Right lobe of liver (tissue), 6 donors: ENCODE measurements around the gene ACSF2. TPM values are rescaled to one million over a fixed set of nuclear protein-coding genes. Genes with fewer than 3 reads are reported as not detected.

Experiments used
- ATAC-seq, 4 donors: fragments of 200-7000 bp; cut with Tn5 transposase; one replicate each; pipeline ENCODE4 v1.9.1; 2020; ENCODE audit warnings: mild to moderate bottlenecking in 4 of 4, moderate library complexity in 4 of 4
- DNase-seq, 3 donors: peaks; one replicate each; pipeline ENCODE4 v3.0.0-alpha.2; 2020
- H3K27ac ChIP-seq, 3 donors: fragments of 200-600 bp; one replicate each; pipeline ENCODE4 v1.8.0; 2022
- H3K27me3 ChIP-seq, 2 donors: fragments of 200-600 bp; one replicate each; pipeline ENCODE4 v1.8.0; 2022
- H3K36me3 ChIP-seq, 4 donors: fragments of 200-600 bp; sonication (generic) in 1 of 4; one replicate each; pipeline versions ENCODE4 v1.5.1 to v1.8.0; 2017 to 2022; ENCODE audit warnings: control low read depth in 1 of 4
- H3K4me1 ChIP-seq, 4 donors: fragments of 200-600 bp; sonication (generic) in 1 of 4; one replicate each; pipeline versions ENCODE4 v1.5.1 to v1.8.0; 2017 to 2022; ENCODE audit warnings: control low read depth in 1 of 4
- H3K4me3 ChIP-seq, 3 donors: fragments of 200-600 bp; one replicate each; pipeline ENCODE4 v1.8.0; 2022
- H3K9me3 ChIP-seq, 4 donors: fragments of 200-600 bp; sonication (generic) in 1 of 4; one replicate each; pipeline versions ENCODE4 v1.5.1 to v1.8.0; 2017 to 2022; ENCODE audit warnings: control low read depth in 1 of 4
- CTCF ChIP-seq, 4 donors: fragments of 200-600 bp in 3 of 4; fragments of 450-650 bp in 1 of 4; IDR thresholded peaks; one replicate each; pipeline versions ENCODE4 v1.5.1 to v1.8.0; 2016 to 2022; ENCODE audit warnings: antibody characterized with exemption in 4 of 4, mild to moderate bottlenecking in 2 of 4
- POLR2A ChIP-seq: fragments of 450-650 bp; IDR thresholded peaks from one replicate; pipeline ENCODE4 v1.6.1; 2017; ENCODE audit warnings: antibody characterized with exemption, mild to moderate bottlenecking
- WGBS: methylation state at CpG from one replicate; pipeline ENCODE4 v1.1.6; 2018; ENCODE audit warnings: low coverage, low lambda C conversion rate; ENCODE audit not compliant: insufficient coverage; ENCODE audit errors: missing lambda C conversion rate; 5-methylcytosine and 5-hydroxymethylcytosine counted together
- intact Hi-C, 2 donors: fragments of 100-400 bp; cut with DNase I; formaldehyde crosslinking; loops; one replicate each; pipeline versions ENCODE4 v1.11.2 to v1.14.1; 2022
- total RNA-seq, 6 experiments: library from RNA; depleted of rRNA in 2 of 6; stranded (reverse); fragments of >200 nt in 2 of 6; fragmentation: NEBNext Ultra II Directional in 3 of 6; extraction: Animal tissue kit (Norgen Biotek cat#: 25700) in 3 of 6; gene quantifications; one replicate each; pipeline versions ENCODE4 v1.1.0 to v1.2.4, GENCODE V29; 2016 to 2023
- donor health status: DM: no; HTN: yes; CAD: no.
- donor health status: DM: no; HTN: no; CAD: no.
- donor health status: DM: no; HTN: no; CAD: no.
- donor health status: DM: no; HTN: yes; CAD: no.
- donor health status: DM: no; HTN: yes; CAD: no.

ACSF2 gene
- total RNA-seq, 6 experiments from 2014 or later: 25.1 to 60.9 (median 36.9) TPM

- Histone ChIP-seq H3K4me3 (no peak overlapping the region), H3K27ac (no peak overlapping the region), H3K36me3 (no peaks in the 10 kb centered on the region), H3K27me3 (no peaks in the 10 kb centered on the region), H3K4me1 (peaks cover 0 to 21% (median 6%) of the 10 kb centered on the region in 4 donors), H3K9me3 (no peaks in the 10 kb centered on the region)
- ATAC-seq: peak in 2 of 4 donors; percentile 25 to 33
- intact Hi-C loops: no loop called here
- WGBS: 21% methylated on average over 2 of the region's 2 CpGs
- no peak for DNase-seq
- TF ChIP-seq POLR2A (no peak), CTCF (IDR thresholded peaks at IDR 0.05) (no peak)
These were observed 22.6 kb downstream of the ACSF2 start for GRCh38 chr17:50448643-50449042.

- Histone ChIP-seq H3K4me1 (peaks cover 0 to 18% (median 3%) of the 10 kb centered on the region in 4 donors), H3K4me3 (no peak overlapping the region)
- no peak for DNase-seq
These were observed 26.1 kb downstream of the ACSF2 start for GRCh38 chr17:50451943-50452629.

GRCh38 chr17:50452630-50453300, 26.7 kb downstream of the ACSF2 start:
- H3K36me3 ChIP-seq: no peaks in the 10 kb centered on the region
- H3K27ac ChIP-seq: no peak overlapping the region
- peaks cover 0 to 18% (median 3%) of the 10 kb centered on the region in 4 donors for H3K4me1 ChIP-seq
- no peaks in the 10 kb centered on the region for H3K27me3 ChIP-seq
- no peak overlapping the region for H3K4me3 ChIP-seq
- no peak for DNase-seq
- no peak for TF ChIP-seq CTCF (IDR thresholded peaks at IDR 0.05)
- peak in 2 of 4 donors; percentile 30 to 33 for ATAC-seq
- intact Hi-C loops: no loop called here
- no peaks in the 10 kb centered on the region for H3K9me3 ChIP-seq
- WGBS: 50% methylated on average over 7 of the region's 10 CpGs

More at GRCh38 chr17:50451943-50452629, 26.1 kb downstream of the ACSF2 start:
- Histone ChIP-seq H3K9me3 (no peaks in the 10 kb centered on the region), H3K27ac (no peak overlapping the region), H3K27me3 (no peaks in the 10 kb centered on the region), H3K36me3 (no peaks in the 10 kb centered on the region)
- ATAC-seq: no peak
- TF ChIP-seq POLR2A (no peak), CTCF (IDR thresholded peaks at IDR 0.05) (no peak)
- intact Hi-C loops: no loop called here
- 66% methylated on average over 5 of the region's 7 CpGs for WGBS

- intact Hi-C loops: no loop called here
- ATAC-seq (no peak), DNase-seq (no peak)
- WGBS: 94% methylated on average over 3 of the region's 3 CpGs
- Histone ChIP-seq H3K36me3 (no peaks in the 10 kb centered on the region), H3K9me3 (no peaks in the 10 kb centered on the region), H3K27me3 (no peaks in the 10 kb centered on the region), H3K27ac (no peak overlapping the region), H3K4me1 (peaks cover 0 to 20% (median 5%) of the 10 kb centered on the region in 4 donors), H3K4me3 (no peak overlapping the region)
- TF ChIP-seq POLR2A (no peak), CTCF (IDR thresholded peaks at IDR 0.05) (no peak)
These were observed 27.9 kb downstream of the ACSF2 start for GRCh38 chr17:50453901-50454300.
